ENCODE data around the gene C1QL4. TPM values are rescaled to one million over a fixed set of nuclear protein-coding genes. Genes with fewer than 3 reads are reported as not detected.

C1QL4 gene
- total and polyA plus RNA-seq, 2 donors (not counting 1 experiment from before 2014, with no cell fraction given) = 0.17 TPM; not detected in 1

DNA sequence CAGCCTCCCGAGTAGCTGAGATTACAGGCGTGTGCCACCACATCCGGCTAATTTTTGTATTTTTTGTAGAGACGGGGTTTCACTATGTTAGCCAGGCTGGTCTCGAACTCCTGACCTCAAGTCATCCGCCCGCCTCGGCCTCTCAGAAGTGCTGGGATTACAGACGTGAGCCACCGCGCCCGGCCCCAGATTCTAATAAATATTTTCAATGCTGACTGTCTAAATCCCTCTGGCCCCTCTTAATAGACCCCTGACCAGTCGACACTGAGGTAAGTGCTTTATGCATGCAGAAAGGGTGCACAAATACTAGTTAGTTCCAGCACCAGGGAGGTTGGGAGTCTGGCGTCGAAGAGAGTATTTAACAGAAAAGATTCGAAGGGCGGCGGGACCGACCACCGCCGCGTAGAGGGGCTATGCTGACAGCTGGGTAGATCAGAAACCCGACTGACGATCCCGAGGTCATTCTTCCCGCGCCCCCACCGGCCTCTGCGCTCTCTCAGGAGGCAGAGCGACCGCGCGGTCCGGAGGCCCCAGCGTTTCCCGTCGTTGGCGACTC lies 29.2 kb upstream of the C1QL4 start:
- Histone ChIP-seq H3K4me3 (replicated peaks in 1 of 4; ENCODE audit: control extremely low read depth in 1 of 4, insufficient read depth in 1 of 4, low read depth in 3 of 4, low read length in 4 of 4) (peak overlapping the region; percentile 65 to 91 (median 78)), H3K27ac (ENCODE audit: insufficient read depth, low read length) (peak overlapping the region; percentile 82), H3K36me3 (ENCODE audit: control insufficient read depth, insufficient read depth, low read length) (peaks cover 1% of the 10 kb centered on the region), H4K20me1 (ENCODE audit: control insufficient read depth, extremely low read depth, insufficient read depth, low read length) (no peaks in the 10 kb centered on the region), H3K9me3 (ENCODE audit: control insufficient read depth, insufficient read depth, low read depth, low read length) (no peaks in the 10 kb centered on the region), H3K9ac (ENCODE audit: insufficient read depth, low read length) (peak overlapping the region; percentile 96), H3K27me3 (ENCODE audit: control insufficient read depth, insufficient read depth, low read length) (no peaks in the 10 kb centered on the region), H3K4me2 (ENCODE audit: extremely low read depth, insufficient read depth, low read length) (peak overlapping the region; percentile 96), H3K79me2 (ENCODE audit: control insufficient read depth, insufficient read depth, low read length) (peaks cover 36% of the 10 kb centered on the region), H2AFZ (ENCODE audit: low read length) (peak overlapping the region; percentile 87), H3K4me1 (ENCODE audit: control insufficient read depth, extremely low read depth, insufficient read depth, low read length) (peaks cover 6% of the 10 kb centered on the region)
- TF ChIP-seq, protein P1, sequence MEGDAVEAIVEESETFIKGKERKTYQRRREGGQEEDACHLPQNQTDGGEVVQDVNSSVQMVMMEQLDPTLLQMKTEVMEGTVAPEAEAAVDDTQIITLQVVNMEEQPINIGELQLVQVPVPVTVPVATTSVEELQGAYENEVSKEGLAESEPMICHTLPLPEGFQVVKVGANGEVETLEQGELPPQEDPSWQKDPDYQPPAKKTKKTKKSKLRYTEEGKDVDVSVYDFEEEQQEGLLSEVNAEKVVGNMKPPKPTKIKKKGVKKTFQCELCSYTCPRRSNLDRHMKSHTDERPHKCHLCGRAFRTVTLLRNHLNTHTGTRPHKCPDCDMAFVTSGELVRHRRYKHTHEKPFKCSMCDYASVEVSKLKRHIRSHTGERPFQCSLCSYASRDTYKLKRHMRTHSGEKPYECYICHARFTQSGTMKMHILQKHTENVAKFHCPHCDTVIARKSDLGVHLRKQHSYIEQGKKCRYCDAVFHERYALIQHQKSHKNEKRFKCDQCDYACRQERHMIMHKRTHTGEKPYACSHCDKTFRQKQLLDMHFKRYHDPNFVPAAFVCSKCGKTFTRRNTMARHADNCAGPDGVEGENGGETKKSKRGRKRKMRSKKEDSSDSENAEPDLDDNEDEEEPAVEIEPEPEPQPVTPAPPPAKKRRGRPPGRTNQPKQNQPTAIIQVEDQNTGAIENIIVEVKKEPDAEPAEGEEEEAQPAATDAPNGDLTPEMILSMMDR (conservative IDR thresholded peaks at IDR 0.05 in 1 of 2, IDR thresholded peaks at IDR 0.05 in 1 of 2; ENCODE audit: low read depth in 1 of 2, low read length in 2 of 2) = no peak
- no peak for TF ChIP-seq EZH2 (IDR thresholded peaks at IDR 0.05; ENCODE audit: low read length, missing control alignments)
- DNase-seq (ENCODE audit: low read depth in 2 of 2) = no peak

DNA sequence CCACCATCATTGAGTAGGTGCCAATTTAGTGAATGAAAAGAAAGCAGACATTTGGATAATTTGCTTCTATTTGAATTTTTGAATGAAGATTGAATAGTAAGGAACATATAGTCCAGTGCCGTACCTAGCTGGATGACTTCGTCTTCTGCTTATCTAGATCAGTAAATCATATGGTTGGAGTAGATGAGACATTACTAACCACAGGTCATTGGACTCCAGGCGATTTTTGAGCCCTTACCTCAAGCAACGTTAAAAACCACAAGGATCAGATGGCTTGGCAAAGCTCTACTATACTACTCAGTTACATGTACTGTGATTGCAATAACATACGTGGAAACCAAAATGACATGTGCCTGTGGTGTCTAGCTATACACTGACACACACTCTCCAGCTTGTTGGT lies 28.6 kb upstream of the C1QL4 start:
- Histone ChIP-seq H4K20me1 (ENCODE audit: control insufficient read depth, extremely low read depth, insufficient read depth, low read length) (no peaks in the 10 kb centered on the region), H3K27me3 (ENCODE audit: control insufficient read depth, insufficient read depth, low read length) (no peaks in the 10 kb centered on the region), H3K9ac (ENCODE audit: insufficient read depth, low read length) (no peak overlapping the region), H2AFZ (ENCODE audit: low read length) (no peak overlapping the region), H3K79me2 (ENCODE audit: control insufficient read depth, insufficient read depth, low read length) (peaks cover 30% of the 10 kb centered on the region), H3K4me3 (replicated peaks in 1 of 4; ENCODE audit: control extremely low read depth in 1 of 4, insufficient read depth in 1 of 4, low read depth in 3 of 4, low read length in 4 of 4) (peak overlapping the region in 1 of 4 experiments; percentile 87), H3K27ac (ENCODE audit: insufficient read depth, low read length) (no peak overlapping the region), H3K36me3 (ENCODE audit: control insufficient read depth, insufficient read depth, low read length) (peaks cover under 1% of the 10 kb centered on the region), H3K4me2 (ENCODE audit: extremely low read depth, insufficient read depth, low read length) (no peak overlapping the region), H3K9me3 (ENCODE audit: control insufficient read depth, insufficient read depth, low read depth, low read length) (no peaks in the 10 kb centered on the region), H3K4me1 (ENCODE audit: control insufficient read depth, extremely low read depth, insufficient read depth, low read length) (peaks cover 6% of the 10 kb centered on the region)
- DNase-seq (ENCODE audit: low read depth in 2 of 2) = peak; percentile 70 to 93
- TF ChIP-seq EZH2 (IDR thresholded peaks at IDR 0.05; ENCODE audit: low read length, missing control alignments) = no peak
- TF ChIP-seq, protein P1 (conservative IDR thresholded peaks at IDR 0.05 in 1 of 2, IDR thresholded peaks at IDR 0.05 in 1 of 2; ENCODE audit: low read depth in 1 of 2, low read length in 2 of 2) = no peak

DNA sequence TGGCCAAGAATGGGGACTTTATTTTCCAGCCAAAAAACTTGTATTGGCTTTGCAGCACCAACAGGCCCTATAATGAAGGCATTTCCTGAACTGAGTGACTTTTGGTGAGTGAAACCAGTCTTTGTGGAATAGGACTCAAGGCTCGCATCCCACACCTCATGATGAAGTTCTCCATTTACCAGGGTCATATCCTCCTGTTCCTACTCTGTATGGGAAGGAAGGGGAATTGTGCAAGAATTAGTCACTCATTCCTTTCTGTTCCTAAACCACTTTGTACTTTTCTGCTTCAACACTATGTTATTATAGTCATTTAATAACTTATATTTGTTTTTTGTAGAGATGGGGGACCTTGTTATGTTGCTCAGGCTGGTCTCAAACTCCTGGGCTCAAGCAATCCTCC lies 28.0 kb upstream of the C1QL4 start:
- no peaks in the 10 kb centered on the region for H4K20me1 ChIP-seq (ENCODE audit: control insufficient read depth, extremely low read depth, insufficient read depth, low read length)
- peaks cover 6% of the 10 kb centered on the region for H3K4me1 ChIP-seq (ENCODE audit: control insufficient read depth, extremely low read depth, insufficient read depth, low read length)
- no peak overlapping the region for H3K4me3 ChIP-seq (replicated peaks in 1 of 4; ENCODE audit: control extremely low read depth in 1 of 4, insufficient read depth in 1 of 4, low read depth in 3 of 4, low read length in 4 of 4)
- no peak overlapping the region for H3K27ac ChIP-seq (ENCODE audit: insufficient read depth, low read length)
- no peaks in the 10 kb centered on the region for H3K9me3 ChIP-seq (ENCODE audit: control insufficient read depth, insufficient read depth, low read depth, low read length)
- peaks cover 24% of the 10 kb centered on the region for H3K79me2 ChIP-seq (ENCODE audit: control insufficient read depth, insufficient read depth, low read length)
- peak; percentile 83 to 88 for DNase-seq (ENCODE audit: low read depth in 2 of 2)
- H2AFZ ChIP-seq (ENCODE audit: low read length) = no peak overlapping the region
- peak overlapping the region; percentile 27 for H3K4me2 ChIP-seq (ENCODE audit: extremely low read depth, insufficient read depth, low read length)
- no peaks in the 10 kb centered on the region for H3K27me3 ChIP-seq (ENCODE audit: control insufficient read depth, insufficient read depth, low read length)
- H3K9ac ChIP-seq (ENCODE audit: insufficient read depth, low read length) = no peak overlapping the region
- H3K36me3 ChIP-seq (ENCODE audit: control insufficient read depth, insufficient read depth, low read length) = no peaks in the 10 kb centered on the region
- TF ChIP-seq, protein P1 (conservative IDR thresholded peaks at IDR 0.05 in 1 of 2, IDR thresholded peaks at IDR 0.05 in 1 of 2; ENCODE audit: low read depth in 1 of 2, low read length in 2 of 2) = no peak
- TF ChIP-seq EZH2 (IDR thresholded peaks at IDR 0.05; ENCODE audit: low read length, missing control alignments) = no peak

Data from fibroblast of lung (primary cell).